Hepatocyte (in vitro differentiated cells): ENCODE data around the gene MORN4. TPM values are rescaled to one million over a fixed set of nuclear protein-coding genes. Genes with fewer than 3 reads are reported as not detected.

Experiments used
- DNase-seq: peaks from one replicate; pipeline ENCODE4 v3.0.0-alpha.2; 2016; ENCODE audit warnings: low spot score
- H2AFZ ChIP-seq: fragments of 200-600 bp; sonication (generic); 2 replicates; pipeline ENCODE4 v1.6.0; 2016; ENCODE audit warnings: antibody characterized with exemption, mild to moderate bottlenecking
- H3K27ac ChIP-seq: fragments of 200-600 bp; sonication (generic); 2 replicates; pipeline ENCODE4 v1.5.1; 2016; ENCODE audit warnings: mild to moderate bottlenecking
- H3K27me3 ChIP-seq: fragments of 200-600 bp; sonication (generic); 2 replicates; pipeline ENCODE4 v1.6.1; 2016
- H3K36me3 ChIP-seq: fragments of 200-600 bp; sonication (generic); replicated peaks from 2 replicates; pipeline ENCODE4 v1.5.1; 2016; ENCODE audit warnings: low read depth; ENCODE audit not compliant: insufficient read depth
- H3K4me1 ChIP-seq: fragments of 200-600 bp; sonication (generic); 2 replicates; pipeline ENCODE4 v1.5.1; 2016; ENCODE audit warnings: mild to moderate bottlenecking, moderate library complexity; ENCODE audit not compliant: insufficient read depth
- H3K4me2 ChIP-seq: fragments of 200-600 bp; sonication (generic); 2 replicates; pipeline ENCODE4 v1.6.0; 2016
- H3K4me3 ChIP-seq: fragments of 200-600 bp; sonication (generic); 2 replicates; pipeline ENCODE4 v1.5.1; 2016; ENCODE audit warnings: mild to moderate bottlenecking
- H3K79me2 ChIP-seq: fragments of 200-600 bp; sonication (generic); 2 replicates; pipeline ENCODE4 v1.6.0; 2017; ENCODE audit warnings: mild to moderate bottlenecking
- H3K9me2 ChIP-seq: fragments of 200-600 bp; sonication (generic); replicated peaks from 2 replicates; pipeline ENCODE4 v1.6.0; 2017; ENCODE audit warnings: mild to moderate bottlenecking; ENCODE audit not compliant: insufficient read depth
- H3K9me3 ChIP-seq: fragments of 200-600 bp; sonication (generic); 2 replicates; pipeline ENCODE4 v1.5.1; 2016; ENCODE audit warnings: low read depth, mild to moderate bottlenecking
- H4K20me1 ChIP-seq: fragments of 200-600 bp; sonication (generic); 2 replicates; pipeline ENCODE4 v1.6.0; 2016; ENCODE audit warnings: mild to moderate bottlenecking; ENCODE audit not compliant: insufficient read depth, poor library complexity, severe bottlenecking
- CTCF ChIP-seq: fragments of 200-600 bp; sonication (generic); IDR thresholded peaks from 2 replicates; pipeline ENCODE4 v1.5.1; 2016; ENCODE audit warnings: antibody characterized with exemption, mild to moderate bottlenecking; ENCODE audit not compliant: poor library complexity
- EZH2 ChIP-seq: fragments of 200-600 bp; sonication (generic); IDR thresholded peaks from 2 replicates; pipeline ENCODE4 v1.6.1; 2016; ENCODE audit warnings: antibody characterized with exemption, mild to moderate bottlenecking, borderline replicate concordance
- EZH2phosphoT487 ChIP-seq: fragments of 200-600 bp; sonication (generic); IDR thresholded peaks from one replicate; pipeline ENCODE4 v1.6.1; 2018; ENCODE audit warnings: antibody characterized with exemption, mild to moderate bottlenecking, low read depth, moderate library complexity; ENCODE audit not compliant: unreplicated experiment, severe bottlenecking
- WGBS: methylation state at CpG from one replicate; pipeline ENCODE4 v1.1.6; 2016; ENCODE audit warnings: low lambda C conversion rate; ENCODE audit errors: missing lambda C conversion rate; 5-methylcytosine and 5-hydroxymethylcytosine counted together
- polyA plus RNA-seq: library from polyadenylated mRNA; unstranded; fragments of >200 nt; fragmentation: Nextera tagmentation; extraction: Ambion mirVana; gene quantifications from 2 replicates; pipeline ENCODE4 v1.2.1, GENCODE V29; 2016
- total RNA-seq: library from RNA; depleted of rRNA; stranded (reverse); fragments of >200 nt; gene quantifications from 2 replicates; pipeline ENCODE4 v1.2.3, GENCODE V29; 2014

Gene MORN4
- total and polyA plus RNA-seq, 2 experiments from 2014 or later: 8.5 to 15.6 TPM

DNA sequence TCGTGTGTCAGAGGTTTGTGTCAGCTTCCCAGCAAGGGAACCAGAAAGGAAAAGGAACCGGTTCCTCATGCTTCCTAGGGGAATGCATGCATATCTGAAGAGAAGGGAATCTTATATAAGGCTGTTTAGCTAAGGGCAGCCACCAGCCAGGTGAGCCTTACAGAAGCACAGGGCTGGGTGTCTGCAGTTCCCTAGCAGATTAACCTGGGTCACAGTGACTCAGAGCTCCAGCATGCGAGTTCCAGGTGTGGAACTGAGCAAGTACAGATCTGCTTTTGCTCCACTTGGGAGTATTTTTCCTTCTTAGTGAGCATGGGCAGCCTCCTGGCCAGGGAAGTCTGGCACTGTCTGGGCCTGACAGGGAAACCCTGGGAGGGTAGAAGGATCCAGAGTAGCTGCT is 61.7 kb downstream of the MORN4 start:
- Histone ChIP-seq H3K27ac (peak overlapping the region; percentile 89), H4K20me1 (no peaks in the 10 kb centered on the region), H3K4me3 (no peak overlapping the region), H3K9me2 (no peaks in the 10 kb centered on the region), H3K4me1 (peaks cover 19% of the 10 kb centered on the region), H3K79me2 (no peaks in the 10 kb centered on the region), H3K36me3 (no peaks in the 10 kb centered on the region), H3K9me3 (no peaks in the 10 kb centered on the region), H3K27me3 (no peaks in the 10 kb centered on the region), H3K4me2 (peak overlapping the region; percentile 35), H2AFZ (no peak overlapping the region)
- TF ChIP-seq EZH2phosphoT487: no peak
- no peak for TF ChIP-seq CTCF
- TF ChIP-seq EZH2: no peak
- DNase-seq: peak; percentile 71
- 68% methylated on average over 3 of the region's 3 CpGs for WGBS

- no peak for DNase-seq
- 88% methylated on average over 5 of the region's 5 CpGs for WGBS
- H4K20me1 ChIP-seq: no peaks in the 10 kb centered on the region
- no peak for TF ChIP-seq CTCF
- no peak for TF ChIP-seq EZH2
- no peak for TF ChIP-seq EZH2phosphoT487
- no peak overlapping the region for H3K4me2 ChIP-seq
- no peaks in the 10 kb centered on the region for H3K79me2 ChIP-seq
- H2AFZ ChIP-seq: no peak overlapping the region
- no peaks in the 10 kb centered on the region for H3K36me3 ChIP-seq
- no peak overlapping the region for H3K27ac ChIP-seq
- no peaks in the 10 kb centered on the region for H3K27me3 ChIP-seq
- H3K4me3 ChIP-seq: no peak overlapping the region
- peaks cover 19% of the 10 kb centered on the region for H3K4me1 ChIP-seq
- no peaks in the 10 kb centered on the region for H3K9me3 ChIP-seq
- no peaks in the 10 kb centered on the region for H3K9me2 ChIP-seq
Observed at GRCh38 chr10:97570789-97571471, 62.4 kb downstream of the MORN4 start.

- Histone ChIP-seq H3K9me2 (no peaks in the 10 kb centered on the region), H3K36me3 (no peaks in the 10 kb centered on the region), H3K9me3 (no peaks in the 10 kb centered on the region), H3K79me2 (no peaks in the 10 kb centered on the region), H2AFZ (no peak overlapping the region), H3K4me1 (peaks cover 18% of the 10 kb centered on the region), H3K27me3 (no peaks in the 10 kb centered on the region), H3K4me3 (no peak overlapping the region), H3K4me2 (no peak overlapping the region), H4K20me1 (no peaks in the 10 kb centered on the region), H3K27ac (no peak overlapping the region)
- no peak for DNase-seq
- no peak for TF ChIP-seq CTCF
- TF ChIP-seq EZH2phosphoT487: no peak
- no peak for TF ChIP-seq EZH2
- WGBS: 97% methylated on average over 33 of the region's 33 CpGs
Observed at GRCh38 chr10:97570146-97570788, 63.0 kb downstream of the MORN4 start.
